ENCODE results near the gene RAG2.
"Not testable (repeated sequence)": the region's sequence is repeated elsewhere in the genome, so short reads cannot be mapped to it uniquely, and the experiment has no call there.

DNA sequence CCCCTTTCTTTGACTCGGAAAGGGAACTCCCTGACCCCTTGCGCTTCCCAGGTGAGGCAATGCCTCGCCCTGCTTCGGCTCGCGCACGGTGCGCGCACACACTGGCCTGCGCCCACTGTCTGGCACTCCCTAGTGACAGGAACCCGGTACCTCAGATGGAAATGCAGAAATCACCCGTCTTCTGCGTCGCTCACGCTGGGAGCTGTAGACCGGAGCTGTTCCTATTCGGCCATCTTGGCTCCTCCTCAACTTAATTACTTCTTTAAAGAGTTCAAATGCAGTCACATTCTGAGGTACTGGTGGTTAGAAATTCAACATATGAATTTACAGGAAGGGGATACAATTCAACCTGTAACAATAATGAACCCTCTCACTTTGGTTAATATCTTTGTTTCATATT is 40.6 kb downstream of the RAG2 start:
- TF ChIP-seq EZH2 (IDR thresholded peaks at IDR 0.05; ENCODE audit: borderline replicate concordance, low read length); CTCF (IDR thresholded peaks at IDR 0.05; ENCODE audit: low read length): not testable (repeated sequence)
